RKO (cell line): ENCODE data around the gene MED28.
A peak's percentile ranks its signal among the peaks of the same experiment; 100 is the strongest.
"Not testable (repeated sequence)": the region's sequence is repeated elsewhere in the genome, so short reads cannot be mapped to it uniquely, and the experiment has no call there.

ENCODE experiments used
- DNase-seq: peaks from one replicate; pipeline ENCODE4 v3.0.0-alpha.2; 2016; ENCODE audit warnings: low spot score

The MED28 gene

GRCh38 chr4:17614416-17615299, at the start of gene MED28:
MED28 (plus strand) TSS chr4:17614641; CDS start chr4:17614655, 14 bp downstream.
- DNase-seq: peak; percentile 96

- DNase-seq: no peak
These were observed 48.6 kb upstream of the MED28 start for GRCh38 chr4:17565846-17566245.

- DNase-seq: no peak
These were observed 47.2 kb upstream of the MED28 start for GRCh38 chr4:17567271-17567670.

GRCh38 chr4:17574206-17574605, 40.2 kb upstream of the MED28 start:
- no peak for DNase-seq

GRCh38 chr4:17575177-17575576, 39.3 kb upstream of the MED28 start:
- not testable (repeated sequence) for DNase-seq

GRCh38 chr4:17576932-17577664, 37.3 kb upstream of the MED28 start, which contains the start of gene LAP3:
LAP3 (plus strand) TSS chr4:17577198; CDS start chr4:17577466, 268 bp downstream.
- peak; percentile 95 for DNase-seq

GRCh38 chr4:17577665-17578481, 36.6 kb upstream of the MED28 start:
- DNase-seq: peak; percentile 65

GRCh38 chr4:17578482-17578891, 36.0 kb upstream of the MED28 start:
- peak; percentile 44 for DNase-seq

- DNase-seq: no peak
These were observed 33.5 kb upstream of the MED28 start for GRCh38 chr4:17580969-17581368.

- no peak for DNase-seq
These were observed 31.2 kb upstream of the MED28 start for GRCh38 chr4:17583276-17583675.

- DNase-seq: no peak
These were observed 30.5 kb upstream of the MED28 start for GRCh38 chr4:17583941-17584340.

GRCh38 chr4:17584521-17585213, 29.8 kb upstream of the MED28 start:
- no peak for DNase-seq

GRCh38 chr4:17587094-17587822, 27.2 kb upstream of the MED28 start:
- no peak for DNase-seq

GRCh38 chr4:17589355-17589754, 25.1 kb upstream of the MED28 start:
- no peak for DNase-seq

- no peak for DNase-seq
These were observed 18.9 kb upstream of the MED28 start for GRCh38 chr4:17595471-17596005.

- peak; percentile 42 for DNase-seq
These were observed 16.9 kb upstream of the MED28 start for GRCh38 chr4:17597517-17597916.

- DNase-seq: no peak
These were observed 14.6 kb upstream of the MED28 start for GRCh38 chr4:17599826-17600225.

- DNase-seq: no peak
These were observed 9.2 kb upstream of the MED28 start for GRCh38 chr4:17605236-17605635.

GRCh38 chr4:17613761-17614415, 553 bp upstream of the MED28 start:
- DNase-seq: peak; percentile 92

- no peak for DNase-seq
These were observed 1.8 kb downstream of the MED28 start for GRCh38 chr4:17616283-17616682.
